Spinal cord (tissue), 10 donors: ENCODE data around the gene IL25. TPM values are rescaled to one million over a fixed set of nuclear protein-coding genes. Genes with fewer than 3 reads are reported as not detected.

ENCODE experiments used
- DNase-seq, 6 donors: peaks; one replicate each; pipeline versions ENCODE4 v3.0.0 to v3.0.0-alpha.2; 2013 to 2015; ENCODE audit warnings: low spot score in 6 of 6, low read depth in 4 of 6
- H3K27ac ChIP-seq: one replicate; pipeline ENCODE4 v1.5.1; 2013; ENCODE audit warnings: low read depth, low read length, control low read depth
- H3K27me3 ChIP-seq: one replicate; pipeline ENCODE4 v1.6.1; 2013; ENCODE audit warnings: low read length; ENCODE audit not compliant: control insufficient read depth, insufficient read depth
- H3K36me3 ChIP-seq: one replicate; pipeline ENCODE4 v1.6.1; 2013; ENCODE audit warnings: low read length; ENCODE audit not compliant: control insufficient read depth, insufficient read depth
- H3K4me1 ChIP-seq: one replicate; pipeline ENCODE4 v1.6.1; 2013; ENCODE audit warnings: low read length; ENCODE audit not compliant: control insufficient read depth, insufficient read depth
- H3K4me3 ChIP-seq: one replicate; pipeline ENCODE4 v1.5.1; 2013; ENCODE audit warnings: low read depth, low read length, control low read depth
- H3K9me3 ChIP-seq: one replicate; pipeline ENCODE4 v1.6.1; 2013; ENCODE audit warnings: low read length; ENCODE audit not compliant: control insufficient read depth, insufficient read depth
- WGBS: methylation state at CpG from one replicate; pipeline ENCODE4 v1.1.5; 2013; ENCODE audit warnings: missing lambda C conversion rate; ENCODE audit not compliant: insufficient coverage; 5-methylcytosine and 5-hydroxymethylcytosine counted together
- polyA plus RNA-seq, 2 donors: library from polyadenylated mRNA; unstranded; fragments of 120-200 nt; gene quantifications; one replicate each; pipeline ENCODE4 v1.2.1, GENCODE V29; 2013; ENCODE audit not compliant: insufficient read length in 2 of 2
- total RNA-seq, 2 donors: library from RNA; depleted of rRNA in 1 of 2; stranded (reverse); fragments of 120-200 nt in 1 of 2; fragments of >200 nt in 1 of 2; gene quantifications; one replicate each; pipeline versions ENCODE4 v1.2.3 to v1.2.4, GENCODE V29; 2013 to 2014
- donor health status: healthy.

IL25 gene
- total and polyA plus RNA-seq, 4 donors: not detected

GRCh38 chr14:23353433-23353780 lies 19.2 kb upstream of the IL25 start:
- Histone ChIP-seq H3K4me3 (no peak overlapping the region), H3K27me3 (no peaks in the 10 kb centered on the region), H3K4me1 (peaks cover 21% of the 10 kb centered on the region), H3K36me3 (peaks cover 18% of the 10 kb centered on the region), H3K9me3 (no peaks in the 10 kb centered on the region), H3K27ac (no peak overlapping the region)
- 100% methylated on average over 4 of the region's 5 CpGs for WGBS
- no peak for DNase-seq

GRCh38 chr14:23354990-23355389 lies 17.6 kb upstream of the IL25 start:
- Histone ChIP-seq H3K9me3 (no peaks in the 10 kb centered on the region), H3K36me3 (peaks cover 24% of the 10 kb centered on the region), H3K27ac (no peak overlapping the region), H3K4me3 (no peak overlapping the region), H3K27me3 (no peaks in the 10 kb centered on the region), H3K4me1 (peaks cover 27% of the 10 kb centered on the region)
- WGBS: 95% methylated on average over 5 of the region's 6 CpGs
- no peak for DNase-seq

- Histone ChIP-seq H3K27me3 (no peaks in the 10 kb centered on the region), H3K27ac (no peak overlapping the region)
These were observed 16.7 kb upstream of the IL25 start for GRCh38 chr14:23355871-23356435.

GRCh38 chr14:23356662-23357061 lies 15.9 kb upstream of the IL25 start:
- 97% methylated on average over 4 of the region's 4 CpGs for WGBS
- Histone ChIP-seq H3K4me3 (no peak overlapping the region), H3K27me3 (no peaks in the 10 kb centered on the region), H3K36me3 (peaks cover 31% of the 10 kb centered on the region), H3K9me3 (no peaks in the 10 kb centered on the region), H3K4me1 (peaks cover 31% of the 10 kb centered on the region), H3K27ac (no peak overlapping the region)
- DNase-seq: no peak

More at GRCh38 chr14:23355871-23356435, 16.7 kb upstream of the IL25 start:
- Histone ChIP-seq H3K4me3 (no peak overlapping the region), H3K4me1 (peaks cover 36% of the 10 kb centered on the region), H3K36me3 (peaks cover 31% of the 10 kb centered on the region), H3K9me3 (no peaks in the 10 kb centered on the region)
- DNase-seq: no peak
- WGBS: 93% methylated on average over 3 of the region's 6 CpGs

- no peaks in the 10 kb centered on the region for H3K9me3 ChIP-seq
- H3K27me3 ChIP-seq: no peaks in the 10 kb centered on the region
- peaks cover 31% of the 10 kb centered on the region for H3K36me3 ChIP-seq
- no peak overlapping the region for H3K4me3 ChIP-seq
- peaks cover 30% of the 10 kb centered on the region for H3K4me1 ChIP-seq
- H3K27ac ChIP-seq: no peak overlapping the region
- DNase-seq: no peak
- 90% methylated on average over 8 of the region's 8 CpGs for WGBS
These were observed 15.3 kb upstream of the IL25 start for GRCh38 chr14:23357261-23357660.

- H3K4me1 ChIP-seq: peaks cover 35% of the 10 kb centered on the region
- WGBS: 100% methylated on average over 1 of the region's 3 CpGs
- DNase-seq: no peak
- H3K27ac ChIP-seq: peak overlapping the region; percentile 3
- H3K4me3 ChIP-seq: no peak overlapping the region
- H3K27me3 ChIP-seq: no peaks in the 10 kb centered on the region
- H3K36me3 ChIP-seq: peaks cover 31% of the 10 kb centered on the region
- no peaks in the 10 kb centered on the region for H3K9me3 ChIP-seq
These were observed 14.6 kb upstream of the IL25 start for GRCh38 chr14:23358042-23358441.

GRCh38 chr14:23358553-23359166 lies 13.9 kb upstream of the IL25 start:
- Histone ChIP-seq H3K36me3 (peaks cover 31% of the 10 kb centered on the region), H3K27ac (no peak overlapping the region), H3K27me3 (no peaks in the 10 kb centered on the region), H3K4me1 (peaks cover 39% of the 10 kb centered on the region), H3K9me3 (no peaks in the 10 kb centered on the region), H3K4me3 (no peak overlapping the region)
- WGBS: 86% methylated on average over 7 of the region's 12 CpGs
- peak in 1 of 6 donors; percentile 38 for DNase-seq

- 84% methylated on average over 9 of the region's 11 CpGs for whole genome bisulfite sequencing
- Histone ChIP-seq H3K27ac (no peak overlapping the region), H3K27me3 (peaks cover under 1% of the 10 kb centered on the region), H3K4me3 (no peak overlapping the region), H3K36me3 (peaks cover 31% of the 10 kb centered on the region), H3K9me3 (no peaks in the 10 kb centered on the region), H3K4me1 (peaks cover 45% of the 10 kb centered on the region)
- DNase-seq: no peak
These were observed 13.4 kb upstream of the IL25 start for GRCh38 chr14:23359167-23359626.

- H3K4me3 ChIP-seq: no peak overlapping the region
- H3K36me3 ChIP-seq: peaks cover 31% of the 10 kb centered on the region
- H3K9me3 ChIP-seq: no peaks in the 10 kb centered on the region
- 89% methylated on average over 16 of the region's 22 CpGs for WGBS
- peaks cover 52% of the 10 kb centered on the region for H3K4me1 ChIP-seq
- no peak for DNase-seq
- H3K27me3 ChIP-seq: peaks cover 4% of the 10 kb centered on the region
- peak overlapping the region; percentile 16 for H3K27ac ChIP-seq
These were observed 12.7 kb upstream of the IL25 start for GRCh38 chr14:23359722-23360447.
